Measurements from ENCODE around the gene CXCL6.
A peak's percentile ranks its signal among the peaks of the same experiment; 100 is the strongest.

Gene CXCL6

DNA sequence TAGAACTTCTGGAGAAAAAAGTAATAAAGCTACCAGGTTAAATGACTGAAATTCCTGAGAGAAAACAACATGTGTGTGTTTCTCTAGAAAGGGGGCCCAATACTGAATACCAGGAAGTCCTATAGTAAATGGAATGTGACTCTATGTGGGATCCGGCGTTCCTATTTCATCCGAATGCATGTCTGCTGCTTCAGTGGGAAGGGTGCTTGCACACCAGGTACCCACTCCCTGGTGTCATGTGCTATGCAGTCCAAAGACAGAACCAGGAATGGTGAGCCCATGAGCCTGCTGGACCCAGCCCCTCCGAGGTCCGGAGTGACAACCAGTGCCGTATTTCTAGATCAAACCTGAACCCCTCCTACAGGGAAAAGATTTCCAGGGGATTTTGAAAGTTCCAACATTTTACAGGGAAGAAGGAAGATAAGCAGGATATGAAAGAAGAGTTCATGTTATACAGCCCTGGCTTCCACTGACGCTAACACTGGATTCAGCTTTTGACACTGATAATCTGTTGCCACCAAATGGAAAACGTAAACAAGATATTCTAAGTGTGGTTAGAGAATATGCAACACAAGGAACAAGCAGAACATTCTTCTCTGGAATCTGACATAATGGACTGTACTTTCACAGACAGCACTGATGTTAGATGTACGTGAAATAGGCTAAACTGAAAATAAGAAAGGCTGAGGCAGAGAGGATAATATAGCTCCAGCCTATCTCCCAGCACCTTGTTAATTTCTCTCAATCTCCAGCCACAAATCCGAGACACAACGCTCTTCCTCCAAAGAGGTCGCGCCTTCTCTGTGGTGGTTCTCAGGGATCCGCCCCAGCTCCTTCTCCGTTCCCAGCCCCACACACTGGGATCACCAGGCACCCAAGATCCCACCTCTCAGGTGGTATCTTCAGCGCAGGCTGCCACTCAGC is 32.0 kb downstream of the CXCL6 start:
- DNase-seq (ENCODE audit: low spot score), result peak; percentile 17

DNA sequence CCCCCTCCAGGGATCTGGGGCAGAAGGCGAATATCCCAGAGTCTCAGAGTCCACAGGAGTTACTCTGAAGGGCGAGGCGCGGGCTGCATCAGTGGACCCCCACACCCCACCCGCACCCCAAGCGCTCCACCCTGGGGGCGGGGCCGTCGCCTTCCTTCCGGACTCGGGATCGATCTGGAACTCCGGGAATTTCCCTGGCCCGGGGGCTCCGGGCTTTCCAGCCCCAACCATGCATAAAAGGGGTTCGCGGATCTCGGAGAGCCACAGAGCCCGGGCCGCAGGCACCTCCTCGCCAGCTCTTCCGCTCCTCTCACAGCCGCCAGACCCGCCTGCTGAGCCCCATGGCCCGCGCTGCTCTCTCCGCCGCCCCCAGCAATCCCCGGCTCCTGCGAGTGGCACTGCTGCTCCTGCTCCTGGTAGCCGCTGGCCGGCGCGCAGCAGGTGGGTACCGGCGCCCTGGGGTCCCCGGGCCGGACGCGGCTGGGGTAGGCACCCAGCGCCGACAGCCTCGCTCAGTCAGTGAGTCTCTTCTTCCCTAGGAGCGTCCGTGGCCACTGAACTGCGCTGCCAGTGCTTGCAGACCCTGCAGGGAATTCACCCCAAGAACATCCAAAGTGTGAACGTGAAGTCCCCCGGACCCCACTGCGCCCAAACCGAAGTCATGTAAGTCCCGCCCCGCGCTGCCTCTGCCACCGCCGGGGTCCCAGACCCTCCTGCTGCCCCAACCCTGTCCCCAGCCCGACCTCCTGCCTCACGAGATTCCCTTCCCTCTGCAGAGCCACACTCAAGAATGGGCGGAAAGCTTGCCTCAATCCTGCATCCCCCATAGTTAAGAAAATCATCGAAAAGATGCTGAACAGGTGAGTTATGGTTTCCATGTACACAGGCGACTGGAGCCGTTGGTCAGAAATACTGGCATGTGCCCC is 32.9 kb downstream of the CXCL6 start, which contains the start of gene CXCL1:
Gene CXCL1 (plus strand): TSS at position 264 of the 926 bp plus-strand sequence. CDS start 78 bp downstream, at position 342.
- peak; percentile 26 for DNase-seq (ENCODE audit: low spot score)

DNA sequence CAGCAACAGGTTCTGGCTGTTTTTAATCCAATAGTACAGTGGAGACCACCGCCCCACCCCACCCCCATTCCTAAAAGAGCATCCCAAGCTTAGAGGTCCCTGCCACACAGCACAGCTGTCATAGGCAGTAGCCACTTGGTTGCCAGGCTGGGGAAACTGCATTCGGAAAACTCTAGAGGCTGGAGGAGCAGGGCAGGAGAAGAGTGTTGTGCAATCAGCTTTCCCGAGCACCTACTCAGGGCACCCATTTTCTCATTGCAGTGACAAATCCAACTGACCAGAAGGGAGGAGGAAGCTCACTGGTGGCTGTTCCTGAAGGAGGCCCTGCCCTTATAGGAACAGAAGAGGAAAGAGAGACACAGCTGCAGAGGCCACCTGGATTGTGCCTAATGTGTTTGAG is 33.8 kb downstream of the CXCL6 start:
- DNase-seq (ENCODE audit: low spot score), result no peak

DNA sequence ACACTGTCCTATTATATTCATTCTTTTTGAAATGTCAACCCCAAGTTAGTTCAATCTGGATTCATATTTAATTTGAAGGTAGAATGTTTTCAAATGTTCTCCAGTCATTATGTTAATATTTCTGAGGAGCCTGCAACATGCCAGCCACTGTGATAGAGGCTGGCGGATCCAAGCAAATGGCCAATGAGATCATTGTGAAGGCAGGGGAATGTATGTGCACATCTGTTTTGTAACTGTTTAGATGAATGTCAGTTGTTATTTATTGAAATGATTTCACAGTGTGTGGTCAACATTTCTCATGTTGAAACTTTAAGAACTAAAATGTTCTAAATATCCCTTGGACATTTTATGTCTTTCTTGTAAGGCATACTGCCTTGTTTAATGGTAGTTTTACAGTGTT is 34.3 kb downstream of the CXCL6 start:
- no peak for DNase-seq (ENCODE audit: low spot score)

DNA sequence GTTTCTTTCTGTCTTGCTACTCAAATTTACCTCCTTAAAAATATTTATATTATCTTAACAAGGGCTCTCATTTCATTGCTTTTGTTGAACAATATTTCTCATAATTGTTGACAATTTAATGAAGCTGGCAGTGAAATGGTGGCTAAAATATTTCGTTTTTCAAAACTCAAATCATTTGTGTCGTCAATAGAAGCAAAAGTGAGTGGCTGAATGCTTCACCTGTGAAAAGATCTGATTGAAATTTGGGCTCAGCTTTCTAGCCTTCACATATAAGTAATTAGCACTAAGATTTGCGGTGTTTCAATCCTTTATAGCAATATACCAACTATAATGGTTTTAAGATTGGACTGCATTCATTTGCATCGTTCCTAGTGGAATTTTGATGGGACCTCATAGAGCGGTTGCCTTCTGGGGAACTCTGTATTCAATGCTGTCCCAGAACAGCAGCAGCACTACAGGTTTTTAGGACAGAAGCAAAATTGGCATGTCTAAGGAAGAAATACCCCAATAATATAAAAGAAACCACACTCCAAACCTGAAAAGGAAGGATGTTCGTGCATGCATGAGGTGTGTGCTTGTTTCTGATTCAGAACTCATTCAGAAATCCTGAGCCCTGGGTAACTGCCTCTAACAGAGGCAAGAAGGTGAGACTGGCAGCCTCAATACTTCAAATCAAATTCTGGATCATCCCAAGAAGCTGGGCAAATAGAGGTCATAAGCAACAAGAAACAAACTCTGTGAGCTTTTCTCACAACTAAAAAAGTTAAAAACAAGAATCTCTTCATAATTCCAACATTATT is 35.2 kb downstream of the CXCL6 start:
- no peak for DNase-seq (ENCODE audit: low spot score)

DNA sequence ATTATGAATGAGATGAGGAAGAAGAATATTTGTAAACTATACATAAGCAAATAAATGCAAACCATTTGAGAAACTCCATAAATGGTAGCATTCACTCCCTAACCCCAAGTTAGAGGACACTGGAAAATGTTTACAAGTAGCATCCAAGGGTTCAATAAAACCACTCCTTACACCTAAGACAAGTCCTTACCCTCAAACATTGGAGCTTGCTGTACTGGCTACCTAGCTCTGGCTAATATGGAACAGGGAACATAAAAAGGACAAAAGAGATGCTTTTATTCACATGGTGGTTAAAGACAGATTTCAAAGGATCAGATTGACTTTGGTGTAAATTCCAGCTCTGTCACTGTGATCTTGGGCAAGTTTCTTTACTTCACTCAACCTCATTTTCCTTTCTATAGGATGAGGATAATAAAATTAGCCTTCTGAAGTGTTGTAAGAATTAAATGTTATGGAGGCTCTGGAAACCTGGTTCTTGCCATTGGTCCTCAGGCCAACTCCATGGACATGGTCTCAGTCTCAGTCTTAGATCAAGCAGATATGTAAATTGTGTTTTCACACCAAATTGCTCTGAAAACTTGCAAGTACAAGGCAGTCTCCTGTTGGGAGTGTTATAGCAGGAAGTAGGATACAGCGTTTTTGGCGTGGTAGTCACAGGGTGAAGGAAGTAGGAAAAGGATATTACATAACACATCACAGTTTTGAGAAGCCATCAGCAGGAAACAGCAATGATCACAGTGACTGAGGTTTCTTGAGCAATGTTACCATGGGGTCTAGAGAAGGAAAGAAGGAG is 36.0 kb downstream of the CXCL6 start:
- DNase-seq (ENCODE audit: low spot score), result no peak

DNA sequence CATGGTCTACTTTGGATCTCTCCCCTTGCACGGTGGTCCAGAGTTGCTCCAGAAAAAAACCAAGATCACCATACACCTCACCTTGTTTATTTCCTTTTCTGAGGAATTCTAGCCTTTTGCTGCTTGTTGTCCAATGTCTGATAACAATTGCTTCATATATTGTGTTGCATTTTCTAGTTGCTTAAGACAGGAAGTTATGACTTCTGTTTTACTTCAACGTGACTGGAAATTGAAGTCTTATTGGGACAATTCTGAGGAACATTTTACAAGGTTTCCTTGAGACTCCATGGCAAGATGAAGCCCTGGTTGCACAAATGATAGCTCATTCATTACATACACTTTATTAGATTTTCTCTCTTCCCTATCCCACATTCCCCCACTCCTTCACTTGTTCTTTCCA is 37.9 kb downstream of the CXCL6 start:
- no peak for DNase-seq (ENCODE audit: low spot score)

DNA sequence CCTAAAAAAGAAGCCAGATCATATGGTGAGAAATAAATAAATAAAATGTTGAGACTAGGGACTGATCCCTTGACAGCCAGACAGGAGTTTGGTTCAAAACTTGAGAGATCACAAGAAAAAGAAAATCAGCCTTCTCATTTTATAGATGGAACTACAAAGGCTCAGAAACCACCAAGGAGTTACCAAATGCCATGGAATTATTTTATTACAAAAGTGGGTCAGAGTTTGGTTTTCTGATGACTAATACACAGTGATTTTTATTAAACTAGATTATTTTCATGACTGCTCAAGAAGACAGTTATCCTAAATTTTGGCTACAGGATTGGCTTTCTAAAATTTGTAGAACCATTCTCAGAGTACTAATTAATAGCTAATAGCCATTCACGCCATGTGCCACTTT is 38.9 kb downstream of the CXCL6 start:
- DNase-seq (ENCODE audit: low spot score), result no peak

DNA sequence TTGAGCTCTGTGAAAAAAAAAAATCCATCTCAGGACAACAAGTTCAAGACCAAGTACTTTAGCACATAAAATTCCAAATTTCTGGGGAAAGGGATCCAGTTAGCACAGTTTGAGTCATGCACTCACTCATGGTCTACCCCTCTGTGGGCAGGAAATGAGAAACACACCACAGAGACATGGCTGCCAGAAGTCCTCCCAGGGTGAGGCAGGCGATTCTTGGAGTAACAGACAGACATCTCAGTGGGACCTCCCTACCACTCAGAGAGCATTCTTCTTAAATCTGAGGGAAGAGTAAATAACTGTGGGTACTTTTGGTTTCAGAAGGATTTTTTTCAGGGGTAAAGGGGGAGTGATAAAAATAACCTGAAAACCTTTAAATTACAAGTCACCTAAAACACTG is 46.8 kb downstream of the CXCL6 start:
- no peak for DNase-seq (ENCODE audit: low spot score)

DNA sequence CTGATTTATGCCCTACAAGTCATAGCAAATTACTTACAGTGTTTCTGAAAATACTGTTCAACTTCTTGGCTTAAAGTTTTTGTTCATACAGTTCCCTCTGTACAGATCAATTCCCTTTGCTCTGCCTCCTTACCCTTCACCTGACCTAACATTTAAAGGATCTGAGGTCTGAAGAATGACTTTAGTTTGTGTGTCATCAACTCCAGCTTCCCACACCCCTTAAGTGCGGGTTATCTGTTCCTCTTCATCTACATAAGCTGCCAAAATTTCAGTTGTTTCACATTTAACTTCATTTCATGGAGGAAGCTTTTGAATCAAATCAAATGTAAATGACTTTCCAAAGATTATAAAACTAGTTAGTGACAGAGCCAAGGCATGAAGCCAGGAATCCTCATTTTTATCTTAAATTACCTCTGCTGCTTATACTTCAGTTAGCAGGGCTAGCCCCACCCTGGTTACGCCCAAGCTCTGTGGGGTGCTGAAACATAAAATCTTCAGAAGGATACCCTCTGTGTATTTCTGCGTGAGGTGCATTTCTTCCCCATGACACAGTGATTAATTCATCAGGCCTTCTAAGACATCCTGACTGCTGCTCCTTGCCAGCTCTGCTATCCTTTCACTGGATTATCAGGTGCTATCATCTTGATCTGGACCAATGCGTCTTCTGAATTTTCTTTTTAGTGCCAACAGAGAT is 49.2 kb downstream of the CXCL6 start:
- no peak for DNase-seq (ENCODE audit: low spot score)
